GM19372 (cell line): Measurements from ENCODE around the gene GATB.

Source experiments
- ATAC-seq: cut with Tn5 transposase; IDR thresholded peaks from one replicate; pipeline ENCODE4 v1.9.1; 2021; ENCODE audit warnings: mild to moderate bottlenecking, low read depth, moderate library complexity; ENCODE audit not compliant: unreplicated experiment

GATB gene

GRCh38 chr4:151626228-151626627 lies 134.6 kb downstream of the GATB start:
- no peak for ATAC-seq

- no peak for ATAC-seq
Observed at GRCh38 chr4:151624626-151625565, 135.9 kb downstream of the GATB start.
